GM18505 (cell line): ENCODE data around the gene NDRG2.
"Not testable (repeated sequence)": the region's sequence is repeated elsewhere in the genome, so short reads cannot be mapped to it uniquely, and the experiment has no call there.

Source experiments
- ATAC-seq: cut with Tn5 transposase; IDR thresholded peaks from one replicate; pipeline ENCODE4 v1.9.1; 2021; ENCODE audit not compliant: unreplicated experiment
- POLR2A ChIP-seq: IDR thresholded peaks from 4 replicates; pipeline ENCODE4 v1.6.1; 2011; ENCODE audit warnings: borderline replicate concordance; ENCODE audit not compliant: insufficient read depth, insufficient read length; ENCODE audit errors: extremely low read depth

NDRG2 gene

DNA sequence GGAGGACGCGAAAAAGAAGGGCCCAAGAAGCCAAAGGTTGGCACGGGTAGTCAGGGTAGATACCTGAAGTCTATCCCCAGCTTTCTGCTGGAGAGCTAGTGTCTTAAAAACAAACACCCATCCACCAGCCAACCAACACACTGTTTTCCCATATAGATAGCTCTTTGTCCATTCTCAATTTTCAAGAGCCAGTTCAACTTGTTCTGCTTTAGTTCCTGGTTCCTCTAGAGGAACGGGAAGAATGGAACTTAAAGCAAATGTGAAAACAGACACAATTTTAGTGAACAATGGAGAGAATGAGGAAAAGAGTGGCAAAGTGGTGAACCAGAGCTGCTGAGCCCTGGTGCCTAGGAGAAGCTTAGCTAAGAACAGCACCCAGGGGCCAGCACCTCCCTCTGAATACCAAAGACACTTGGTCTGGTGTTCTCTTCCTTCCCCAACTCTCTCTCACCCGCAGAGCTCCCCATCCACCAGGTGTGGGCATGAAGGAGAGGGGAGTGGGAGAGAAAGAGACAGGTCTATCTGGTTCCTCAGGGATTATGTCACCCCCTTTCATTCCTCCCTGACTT lies 3.8 kb downstream of the NDRG2 start:
- no peak for TF ChIP-seq POLR2A
- no peak for ATAC-seq

DNA sequence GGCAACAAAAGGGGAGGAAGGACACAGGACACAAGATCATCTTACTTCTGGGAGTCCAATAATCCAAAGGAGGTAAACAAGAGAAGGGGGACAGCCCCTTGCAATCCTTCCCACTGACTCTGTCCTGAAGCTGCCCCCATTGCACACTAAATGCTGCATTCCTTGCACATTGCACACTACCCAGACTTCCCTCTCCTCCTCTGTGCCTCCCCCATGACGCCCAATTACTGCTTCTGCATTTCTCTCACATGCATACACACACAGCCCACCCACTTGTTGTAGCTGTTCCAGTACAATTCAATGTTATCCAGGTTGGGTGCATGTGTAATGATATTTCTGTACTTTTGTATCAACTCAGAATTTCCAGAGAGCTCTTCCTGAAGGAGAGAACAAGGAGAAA lies 5.5 kb downstream of the NDRG2 start:
- no peak for ATAC-seq
- no peak for TF ChIP-seq POLR2A

DNA sequence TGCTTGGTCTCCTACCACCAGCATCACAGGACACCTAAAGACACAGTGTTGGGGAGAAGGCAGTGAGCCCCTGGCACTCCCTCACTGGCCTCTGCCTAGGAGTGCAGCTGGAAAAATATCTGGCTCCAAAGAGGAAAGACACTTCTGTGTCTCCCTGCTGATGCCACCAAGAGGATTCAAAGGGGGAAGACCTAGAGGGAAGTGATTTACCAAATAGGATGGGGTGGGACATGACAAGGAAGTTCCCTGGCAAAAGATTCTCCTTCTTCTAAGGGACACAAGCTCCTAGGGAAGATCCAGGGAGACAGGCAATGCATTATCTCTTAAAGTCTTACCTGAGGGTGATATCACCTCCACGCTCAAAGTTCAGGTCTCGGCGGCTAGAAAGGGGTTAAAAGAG lies 6.1 kb downstream of the NDRG2 start:
- ATAC-seq: no peak
- TF ChIP-seq POLR2A: no peak

DNA sequence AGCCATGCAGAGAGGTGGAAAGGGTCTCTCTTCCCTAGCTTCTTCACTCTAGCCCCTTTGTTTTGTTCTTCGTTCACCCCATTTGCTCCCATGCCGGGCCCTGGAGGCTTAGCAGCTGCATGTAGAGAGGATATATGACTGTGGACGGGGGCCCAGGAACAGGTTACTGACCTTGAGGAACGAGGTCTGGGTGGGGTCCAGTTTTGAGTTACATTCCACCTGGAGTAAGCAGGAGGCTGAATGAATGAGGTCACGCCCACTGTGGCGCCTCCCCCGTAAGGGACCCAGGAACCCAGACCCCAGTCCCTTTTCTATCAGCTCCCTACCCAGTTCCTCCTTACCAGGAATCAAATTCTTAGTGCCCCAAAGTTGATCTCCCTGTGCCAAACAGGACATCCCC lies 6.6 kb downstream of the NDRG2 start:
- TF ChIP-seq POLR2A: no peak
- ATAC-seq: no peak

DNA sequence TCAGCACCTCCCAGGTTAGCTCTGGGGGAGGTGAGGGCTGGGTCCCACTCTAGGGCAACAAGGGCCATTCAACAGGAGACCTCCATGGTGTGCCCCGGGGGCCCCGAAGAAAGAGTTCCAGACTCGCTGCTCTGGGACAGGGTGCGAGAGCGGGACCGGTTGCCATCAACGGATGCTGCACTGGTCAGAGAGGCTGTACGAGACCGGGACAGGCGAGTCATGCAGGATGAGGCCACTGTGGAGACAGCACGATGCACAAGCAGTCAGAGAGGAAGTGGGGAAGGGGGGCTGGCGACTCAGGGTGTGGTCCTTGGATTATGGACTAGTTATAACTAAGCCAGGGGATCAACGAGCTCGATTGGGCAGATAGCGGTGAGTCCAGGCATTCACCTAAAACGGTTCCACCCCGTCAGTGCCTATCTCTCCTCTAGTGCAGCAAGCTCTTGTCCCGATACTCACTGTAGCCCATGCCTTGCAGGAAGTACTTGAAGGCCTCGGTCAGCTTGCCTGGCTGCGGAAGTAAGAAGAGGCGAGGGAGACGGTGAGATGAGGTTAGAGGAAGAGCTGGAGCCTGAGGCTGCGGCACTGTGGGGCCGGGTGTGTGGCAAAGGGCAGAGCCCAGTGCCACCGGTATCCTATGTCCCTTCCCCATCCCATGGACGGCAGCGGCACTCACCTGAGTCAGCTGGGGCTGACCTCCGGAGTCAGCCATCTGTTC lies 7.2 kb downstream of the NDRG2 start:
- TF ChIP-seq POLR2A: no peak
- ATAC-seq: no peak

DNA sequence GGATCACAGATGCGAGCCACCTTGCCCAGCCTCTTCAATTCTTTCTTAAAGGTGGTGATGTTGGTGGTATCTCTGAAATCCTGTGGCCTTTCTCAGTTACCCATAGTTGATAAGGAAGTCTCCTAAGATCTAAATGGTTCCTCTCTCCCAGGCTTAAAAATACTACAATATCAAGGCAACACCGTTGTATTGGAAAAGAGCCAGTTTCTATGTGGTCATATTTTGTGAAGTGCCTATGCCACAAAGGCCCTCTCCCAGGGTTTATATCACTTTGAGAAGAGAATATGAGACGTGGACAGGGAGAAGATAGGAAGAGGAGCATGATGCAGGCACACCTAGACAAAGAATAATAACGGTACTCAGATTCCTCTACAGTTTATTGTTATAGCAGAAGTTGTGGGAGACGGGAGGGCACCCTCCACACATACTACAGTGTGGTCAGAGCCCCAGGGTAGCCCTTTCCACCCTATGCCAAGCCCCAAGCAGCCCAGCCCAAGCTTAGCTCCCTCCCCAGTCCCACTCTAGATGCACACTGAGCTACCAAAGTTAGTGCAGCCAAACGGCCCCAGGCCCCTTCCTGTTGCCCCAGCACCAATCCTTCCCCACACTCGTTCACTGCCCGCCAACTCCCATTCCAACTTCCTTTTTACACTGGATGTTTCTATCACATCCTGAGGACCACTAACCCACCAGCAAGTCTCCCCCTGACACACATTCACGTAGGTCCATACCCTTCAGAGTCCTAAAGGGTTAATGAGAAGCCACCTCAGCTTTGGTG lies 8.3 kb downstream of the NDRG2 start:
- ATAC-seq: no peak
- TF ChIP-seq POLR2A: no peak

DNA sequence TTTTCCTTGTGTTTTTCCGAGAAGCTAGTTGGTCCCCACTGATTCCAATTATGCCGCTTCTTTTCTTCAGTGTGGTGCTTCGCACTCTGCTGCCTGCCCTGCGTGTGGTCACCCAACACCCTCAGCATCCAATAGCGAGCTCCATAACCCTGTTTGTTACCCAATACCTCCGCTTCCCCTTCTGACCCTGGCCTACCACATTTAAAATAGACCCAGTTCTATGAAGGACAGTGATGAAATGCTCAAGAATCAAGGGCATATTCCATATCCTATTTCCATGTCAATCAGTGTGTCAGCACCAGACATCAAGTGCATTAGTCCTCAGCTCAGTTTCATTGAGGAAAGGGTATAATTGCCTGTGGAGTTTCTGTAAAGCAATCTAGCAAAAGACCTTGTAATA lies 9.5 kb downstream of the NDRG2 start:
- TF ChIP-seq POLR2A: no peak
- ATAC-seq: no peak

DNA sequence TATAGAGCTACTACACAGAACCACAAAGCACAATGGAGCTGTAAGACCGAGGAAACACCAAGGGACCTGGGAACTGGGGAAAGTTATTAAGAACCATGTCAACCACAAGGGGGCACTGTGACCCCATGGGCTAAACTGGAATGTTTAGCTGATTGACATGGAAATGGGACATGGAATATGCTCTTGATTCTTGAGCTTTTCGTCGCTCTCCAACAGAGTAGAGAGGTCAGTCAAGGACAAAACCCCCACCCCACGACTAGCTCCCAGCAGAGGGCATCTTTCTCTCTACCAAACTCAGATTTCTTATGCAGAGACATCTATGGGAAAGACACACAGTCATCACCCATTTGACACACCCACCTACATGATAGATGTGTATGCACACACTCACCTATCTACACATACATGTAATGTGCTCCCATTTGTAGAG lies 10.1 kb downstream of the NDRG2 start:
- no peak for ATAC-seq
- TF ChIP-seq POLR2A: no peak

DNA sequence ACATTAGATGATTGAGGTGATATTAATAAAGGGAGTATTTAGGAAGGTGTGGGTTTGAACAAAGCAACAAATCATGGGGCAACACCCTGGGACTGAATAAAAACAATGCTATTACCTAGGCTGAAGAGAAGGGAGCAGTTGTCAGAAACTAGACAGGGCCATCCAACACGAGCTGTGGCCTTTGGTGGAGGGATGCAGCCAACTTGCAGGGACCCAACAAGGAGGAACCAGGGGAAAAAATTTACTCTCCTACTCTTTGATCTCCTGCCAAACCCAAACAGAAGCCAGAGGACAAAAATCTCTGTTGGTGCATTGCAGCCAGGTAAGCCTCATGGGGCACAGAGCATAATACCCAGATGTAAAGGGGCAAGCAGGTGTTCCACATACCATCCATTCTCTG lies 13.7 kb downstream of the NDRG2 start:
- no peak for TF ChIP-seq POLR2A
- no peak for ATAC-seq

DNA sequence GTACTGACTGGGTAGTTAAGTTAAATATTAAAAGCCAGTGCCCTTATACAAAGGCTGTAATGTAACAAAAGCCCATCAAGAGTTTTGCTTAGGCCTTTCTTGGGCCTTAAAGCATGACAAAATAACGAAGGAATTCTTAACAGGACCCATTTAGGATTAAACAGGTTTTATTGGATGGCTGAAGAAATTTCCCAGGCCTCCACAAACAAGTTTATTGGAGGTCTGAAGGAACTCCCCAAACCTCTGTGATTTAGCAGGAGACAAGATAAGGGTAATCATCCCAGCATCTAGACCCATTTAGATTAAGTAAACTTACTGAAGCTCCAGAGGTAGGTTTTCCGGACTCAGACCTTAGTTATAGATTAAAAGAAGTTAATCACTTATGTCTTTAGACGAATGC lies 15.1 kb downstream of the NDRG2 start:
- ATAC-seq: not testable (repeated sequence)

DNA sequence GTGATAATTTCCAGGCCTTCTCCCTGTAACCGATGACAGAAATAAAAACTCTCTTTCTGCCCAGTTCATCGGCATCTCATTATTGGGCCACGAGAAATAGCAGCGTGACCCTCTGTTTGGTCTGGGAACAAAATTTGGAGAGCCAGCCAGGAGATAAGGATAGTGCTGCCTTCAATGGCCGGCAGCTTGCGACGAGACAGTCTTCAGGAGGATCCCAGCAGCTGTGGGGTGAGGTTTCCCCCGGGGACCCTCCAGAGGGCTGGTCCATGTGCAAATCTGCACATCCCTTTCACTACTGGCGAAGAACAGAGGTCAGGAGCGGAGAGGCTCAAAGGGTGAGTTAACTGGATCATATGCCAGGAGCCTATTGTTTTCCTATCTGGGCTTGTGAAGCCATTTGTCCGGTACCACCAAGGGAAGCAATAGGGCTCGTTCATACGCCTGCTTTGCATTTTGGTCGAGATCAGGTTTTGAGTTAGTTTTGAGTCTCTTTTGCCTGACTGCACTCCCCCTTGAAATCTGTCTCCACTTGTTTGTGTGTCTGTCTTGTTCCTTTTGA lies 21.0 kb downstream of the NDRG2 start:
- no peak for ATAC-seq
- TF ChIP-seq POLR2A: no peak

DNA sequence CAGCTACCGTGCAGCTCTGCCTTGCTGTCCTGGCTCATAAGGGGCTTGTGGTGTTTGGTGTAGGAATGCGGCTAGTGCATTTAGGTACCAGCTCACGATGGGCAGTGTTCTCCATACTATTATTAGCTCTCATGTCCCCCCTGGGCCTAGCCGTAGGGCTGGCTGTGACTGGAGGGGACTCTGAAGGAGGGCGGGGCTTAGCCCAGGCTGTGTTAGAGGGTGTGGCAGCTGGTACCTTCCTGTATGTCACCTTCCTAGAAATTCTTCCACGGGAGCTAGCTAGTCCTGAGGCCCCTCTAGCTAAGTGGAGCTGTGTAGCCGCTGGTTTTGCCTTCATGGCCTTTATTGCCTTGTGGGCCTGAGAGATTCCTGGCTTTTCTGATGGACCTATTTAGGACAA lies 23.6 kb downstream of the NDRG2 start:
- no peak for TF ChIP-seq POLR2A
- no peak for ATAC-seq

DNA sequence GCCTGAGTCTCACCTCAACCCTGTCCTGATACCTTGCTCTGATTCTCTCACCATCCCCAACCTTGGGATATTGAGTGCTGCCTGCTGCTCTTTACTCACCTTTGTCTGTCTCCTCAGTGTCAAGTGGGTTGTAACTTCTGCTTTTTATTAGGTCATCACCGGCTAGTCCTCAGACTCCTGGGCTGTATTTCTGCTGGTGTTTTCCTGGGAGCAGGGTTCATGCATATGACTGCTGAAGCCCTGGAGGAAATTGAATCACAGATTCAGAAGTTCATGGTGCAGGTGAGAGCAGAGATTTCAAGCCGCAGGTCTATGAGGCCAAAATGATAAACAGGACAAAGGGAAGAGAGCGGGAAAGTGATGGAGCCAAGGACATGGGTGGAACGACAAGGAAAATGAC lies 25.3 kb downstream of the NDRG2 start:
- TF ChIP-seq POLR2A: no peak
- no peak for ATAC-seq
